Measurements from ENCODE around the gene PTH2R.

- TF ChIP-seq USF2 (IDR thresholded peaks at IDR 0.05; ENCODE audit: low read depth, low read length) (no peak), CTCF (conservative IDR thresholded peaks at IDR 0.05; ENCODE audit: low read depth, low read length) (no peak), POLR2A (IDR thresholded peaks at IDR 0.05; ENCODE audit: low read depth, low read length) (no peak), RAD21 (IDR thresholded peaks at IDR 0.05; ENCODE audit: low read length) (no peak), SMC3 (IDR thresholded peaks at IDR 0.05; ENCODE audit: low read depth, low read length) (no peak), CEBPB (IDR thresholded peaks at IDR 0.05; ENCODE audit: low read depth, low read length) (no peak), RCOR1 (IDR thresholded peaks at IDR 0.05; ENCODE audit: insufficient replicate concordance, low read length) (no peak), CHD1 (IDR thresholded peaks at IDR 0.05; ENCODE audit: low read depth, low read length) (no peak), FOS (IDR thresholded peaks at IDR 0.05; ENCODE audit: low read depth, low read length) (no peak), ELK1 (IDR thresholded peaks at IDR 0.05; ENCODE audit: borderline replicate concordance, low read depth, low read length) (no peak), MXI1 (IDR thresholded peaks at IDR 0.05; ENCODE audit: borderline replicate concordance, low read depth, low read length) (no peak), BHLHE40 (IDR thresholded peaks at IDR 0.05; ENCODE audit: low read depth, low read length) (no peak), RFX5 (IDR thresholded peaks at IDR 0.05; ENCODE audit: low read depth, low read length) (no peak), MAZ (IDR thresholded peaks at IDR 0.05; ENCODE audit: borderline replicate concordance, low read depth, low read length) (no peak)
Measured at GRCh38 chr2:208463721-208464120, 57.1 kb downstream of the PTH2R start.

Data from IMR-90 (cell line).